Adrenal gland (tissue), 12 donors: ENCODE data around the gene CRYBB1. TPM values are rescaled to one million over a fixed set of nuclear protein-coding genes. Genes with fewer than 3 reads are reported as not detected.

Experiments
- DNase-seq, 7 donors: peaks; one replicate each; pipeline ENCODE4 v3.0.0-alpha.2; 2019 to 2020
- H3K27ac ChIP-seq, 5 donors: fragments of 200-600 bp; sonication (generic) in 4 of 5; 1 replicate in 3 of 5; 2 replicates in 2 of 5; pipeline versions ENCODE4 v1.5.1 to v1.8.0; 2016 to 2020; ENCODE audit warnings: mild to moderate bottlenecking in 1 of 5
- H3K27me3 ChIP-seq: fragments of 200-600 bp; 2 replicates; pipeline ENCODE4 v1.8.0; 2021
- H3K36me3 ChIP-seq, 2 donors: fragments of 200-600 bp; replicated peaks in 1 of 2; 1 replicate in 1 of 2; 2 replicates in 1 of 2; pipeline versions ENCODE4 v1.5.1 to v1.8.0; 2018 to 2022
- H3K4me1 ChIP-seq, 2 donors: fragments of 200-600 bp; replicated peaks in 1 of 2; 1 replicate in 1 of 2; 2 replicates in 1 of 2; pipeline versions ENCODE4 v1.5.1 to v1.8.0; 2018 to 2021
- H3K4me3 ChIP-seq, 4 donors: fragments of 200-600 bp; sonication (generic) in 3 of 4; one replicate each; pipeline ENCODE4 v1.5.1; 2016 to 2018
- H3K9me3 ChIP-seq, 3 donors: fragments of 200-600 bp; sonication (generic) in 1 of 3; replicated peaks in 1 of 3; 1 replicate in 2 of 3; 2 replicates in 1 of 3; pipeline versions ENCODE4 v1.5.1 to v1.8.0; 2016 to 2021
- CTCF ChIP-seq, 6 experiments: fragments of 450-650 bp in 4 of 6; fragments of 200-600 bp in 2 of 6; sonication (generic) in 1 of 6; IDR thresholded peaks; 1 replicate in 5 of 6; 2 replicates in 1 of 6; pipeline versions ENCODE4 v1.5.1 to v1.8.0; 2016 to 2021; ENCODE audit warnings: antibody characterized with exemption in 6 of 6, mild to moderate bottlenecking in 2 of 6, moderate library complexity in 1 of 6
- POLR2A ChIP-seq, 2 donors: fragments of 450-650 bp; IDR thresholded peaks; one replicate each; pipeline ENCODE4 v1.6.1; 2017; ENCODE audit warnings: antibody characterized with exemption in 2 of 2, mild to moderate bottlenecking in 2 of 2, moderate library complexity in 1 of 2
- WGBS, 4 donors: extraction: QIAGEN DNeasy Blood & Tissue Kit in 2 of 4; methylation state at CpG; one replicate each; pipeline versions ENCODE4 v1.1.5 to v1.1.7; 2013 to 2017; 5-methylcytosine and 5-hydroxymethylcytosine counted together
- intact Hi-C, 2 donors: fragments of 100-400 bp; cut with DNase I; formaldehyde crosslinking; loops; one replicate each; pipeline versions ENCODE4 v1.14.1 to v1.15.0; 2022 to 2023
- polyA plus RNA-seq, 3 donors: library from polyadenylated mRNA; stranded (reverse); fragments of 200-250 nt in 2 of 3; fragments of 350-450 nt in 1 of 3; fragmentation: Illumina TruSeq in 1 of 3; extraction: RNeasy Lipid Tissue Mini Kit (QIAGEN cat#74804) in 1 of 3; gene quantifications; one replicate each; pipeline ENCODE4 v1.2.3, GENCODE V29; 2013 to 2014
- total RNA-seq, 9 donors: library from RNA; depleted of rRNA in 4 of 9; stranded (reverse); fragments of >200 nt in 4 of 9; fragments of 120-200 nt in 1 of 9; fragmentation: NEBNext Ultra II Directional in 1 of 9; extraction: Animal tissue kit (Norgen Biotek cat#: 25700) in 1 of 9; gene quantifications; one replicate each; pipeline versions ENCODE4 v1.1.0 to v1.2.4, GENCODE V29; 2013 to 2023
- donor health status: healthy with polysubstance abuse.
- donor health status: Bipolar disorder and iron deficiency.
- donor health status: DM: yes; HTN: yes; CAD: no.
- donor health status: DM: no; HTN: no; CAD: no.
- donor health status: DM: no; HTN: no; CAD: no.
- donor health status: DM: yes; HTN: yes; CAD: no.

CRYBB1 gene
- total and polyA plus RNA-seq, 12 donors: 0.39 to 2.6 (median 1.6) TPM

GRCh38 chr22:26577081-26577480 lies 40.7 kb downstream of the CRYBB1 start:
- no peaks in the 10 kb centered on the region for H3K9me3 ChIP-seq
- 88 to 93% (median 89%) methylated on average over 7 of the region's 7 CpGs for WGBS, 4 donors
- H3K27me3 ChIP-seq: no peaks in the 10 kb centered on the region
- no peak for DNase-seq
- TF ChIP-seq CTCF (IDR thresholded peaks at IDR 0.05) (no peak), POLR2A (IDR thresholded peaks at IDR 0.05) (no peak)
- H3K4me1 ChIP-seq: peaks cover 4 to 15% of the 10 kb centered on the region in 2 donors
- H3K36me3 ChIP-seq: peaks cover 0 to 7% of the 10 kb centered on the region in 2 donors
- H3K27ac ChIP-seq: no peak overlapping the region
- intact Hi-C loops: no loop called here
- no peak overlapping the region for H3K4me3 ChIP-seq

DNA sequence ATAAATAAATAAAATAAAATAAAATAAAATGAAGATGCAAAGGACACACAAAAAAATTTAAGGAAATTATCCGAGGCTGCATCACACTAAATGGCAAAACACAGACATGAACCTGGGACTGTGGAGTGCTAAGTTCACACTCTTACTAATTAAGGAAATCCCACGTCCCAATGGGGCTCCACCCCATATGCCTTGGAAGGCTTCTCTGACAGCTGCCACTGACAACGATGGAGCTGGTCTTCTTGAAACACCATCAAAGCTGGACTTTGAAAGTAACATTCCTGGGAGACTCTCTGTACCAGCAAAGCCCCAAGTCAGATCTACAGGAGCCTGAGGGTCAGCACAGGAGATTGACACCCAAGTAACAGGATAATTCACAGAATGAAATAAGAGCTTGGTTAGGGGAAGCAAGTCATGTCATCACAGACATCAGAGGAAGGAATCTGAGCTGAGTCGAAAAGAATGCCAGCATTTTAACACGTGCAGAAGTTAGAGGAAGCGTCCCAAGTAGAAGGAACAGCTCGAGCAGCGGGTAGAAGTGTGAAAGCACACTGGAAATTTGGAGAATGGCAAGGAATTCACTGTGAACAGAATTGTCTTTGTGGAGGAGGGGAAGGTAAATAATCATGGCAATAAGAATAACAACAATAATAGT lies 41.7 kb downstream of the CRYBB1 start:
- Histone ChIP-seq H3K4me3 (no peak overlapping the region), H3K4me1 (peaks cover 4 to 15% of the 10 kb centered on the region in 2 donors), H3K9me3 (no peaks in the 10 kb centered on the region), H3K27me3 (no peaks in the 10 kb centered on the region), H3K27ac (peak overlapping the region in 1 of 5 donors; percentile 2), H3K36me3 (no peaks in the 10 kb centered on the region)
- WGBS, 4 donors: 52 to 69% (median 64%) methylated on average over 8 of the region's 8 CpGs
- no peak for TF ChIP-seq CTCF (IDR thresholded peaks at IDR 0.05)
- no peak for TF ChIP-seq POLR2A (IDR thresholded peaks at IDR 0.05)
- intact Hi-C loops: no loop called here
- DNase-seq: no peak

- peaks cover 4 to 26% of the 10 kb centered on the region in 2 donors for H3K4me1 ChIP-seq
- peak overlapping the region in 2 of 5 donors; percentile 23 to 53 for H3K27ac ChIP-seq
- no peaks in the 10 kb centered on the region for H3K27me3 ChIP-seq
- H3K9me3 ChIP-seq: no peaks in the 10 kb centered on the region
- H3K36me3 ChIP-seq: no peaks in the 10 kb centered on the region
- TF ChIP-seq CTCF (IDR thresholded peaks at IDR 0.05) (no peak), POLR2A (IDR thresholded peaks at IDR 0.05) (no peak)
- intact Hi-C loops: no loop called here
- H3K4me3 ChIP-seq: no peak overlapping the region
- DNase-seq: no peak
- WGBS, 4 donors: 79 to 89% (median 81%) methylated on average over 6 to 7 of the region's 7 CpGs
These were observed 43.7 kb downstream of the CRYBB1 start for GRCh38 chr22:26574001-26574723.

- 57 to 78% (median 63%) methylated on average over 10 of the region's 10 CpGs for WGBS, 4 donors
- peak overlapping the region in 3 of 5 donors; percentile 11 to 75 (median 44) for H3K27ac ChIP-seq
- peak in 6 of 7 donors; percentile 48 to 83 (median 65) for DNase-seq
These were observed 44.7 kb downstream of the CRYBB1 start for GRCh38 chr22:26573026-26573662.

More at GRCh38 chr22:26573026-26573662, 44.7 kb downstream of the CRYBB1 start:
- H3K27me3 ChIP-seq: no peaks in the 10 kb centered on the region
- H3K36me3 ChIP-seq: no peaks in the 10 kb centered on the region
- TF ChIP-seq CTCF (IDR thresholded peaks at IDR 0.05) (no peak), POLR2A (IDR thresholded peaks at IDR 0.05) (no peak)
- no peak overlapping the region for H3K4me3 ChIP-seq
- peaks cover 4 to 26% of the 10 kb centered on the region in 2 donors for H3K4me1 ChIP-seq
- no peaks in the 10 kb centered on the region for H3K9me3 ChIP-seq
- intact Hi-C loops: no loop called here
